Endothelial cell (in vitro differentiated cells): ENCODE data around the gene CIAO3. TPM values are rescaled to one million over a fixed set of nuclear protein-coding genes. Genes with fewer than 3 reads are reported as not detected.
A peak's percentile ranks its signal among the peaks of the same experiment; 100 is the strongest.

ENCODE experiments used
- DNase-seq: peaks from one replicate; pipeline ENCODE4 v3.0.0; 2021; ENCODE audit warnings: low spot score
- H3K27ac Mint-ChIP-seq: one replicate; pipeline ENCODE4 v1.8.0; 2021; ENCODE audit warnings: mixed read lengths, inconsistent platforms; ENCODE audit not compliant: unreplicated experiment
- H3K27me3 Mint-ChIP-seq: one replicate; pipeline ENCODE4 v1.8.0; 2021; ENCODE audit warnings: mild to moderate bottlenecking, moderate library complexity, mixed read lengths, inconsistent platforms; ENCODE audit not compliant: unreplicated experiment
- H3K36me3 Mint-ChIP-seq: one replicate; pipeline ENCODE4 v1.8.0; 2021; ENCODE audit warnings: mild to moderate bottlenecking, low read depth, mixed read lengths, inconsistent platforms; ENCODE audit not compliant: unreplicated experiment
- H3K4me1 Mint-ChIP-seq: one replicate; pipeline ENCODE4 v1.8.0; 2021; ENCODE audit warnings: mild to moderate bottlenecking, mixed read lengths, inconsistent platforms; ENCODE audit not compliant: unreplicated experiment
- H3K4me3 Mint-ChIP-seq: one replicate; pipeline ENCODE4 v1.8.0; 2021; ENCODE audit warnings: mild to moderate bottlenecking, mixed read lengths, inconsistent platforms; ENCODE audit not compliant: unreplicated experiment
- H3K9me3 Mint-ChIP-seq: one replicate; pipeline ENCODE4 v1.8.0; 2021; ENCODE audit warnings: mixed read lengths, inconsistent platforms; ENCODE audit not compliant: unreplicated experiment
- total RNA-seq: library from RNA; stranded (reverse); fragmentation: NEBNext Ultra II Directional; extraction: Animal tissue kit (Norgen Biotek cat#: 25700); gene quantifications from one replicate; pipeline ENCODE4 v1.2.1, GENCODE V29; 2021; ENCODE audit not compliant: unreplicated experiment
- TF ChIP-seq, protein P1 (sequence below): fragments of 200-600 bp; sonication (generic); IDR thresholded peaks from one replicate; pipeline ENCODE4 v1.5.0; 2021; ENCODE audit warnings: antibody characterized with exemption; ENCODE audit not compliant: unreplicated experiment

The CIAO3 gene
- total RNA-seq, 1 donor from 2014 or later: 51.0 TPM

DNA sequence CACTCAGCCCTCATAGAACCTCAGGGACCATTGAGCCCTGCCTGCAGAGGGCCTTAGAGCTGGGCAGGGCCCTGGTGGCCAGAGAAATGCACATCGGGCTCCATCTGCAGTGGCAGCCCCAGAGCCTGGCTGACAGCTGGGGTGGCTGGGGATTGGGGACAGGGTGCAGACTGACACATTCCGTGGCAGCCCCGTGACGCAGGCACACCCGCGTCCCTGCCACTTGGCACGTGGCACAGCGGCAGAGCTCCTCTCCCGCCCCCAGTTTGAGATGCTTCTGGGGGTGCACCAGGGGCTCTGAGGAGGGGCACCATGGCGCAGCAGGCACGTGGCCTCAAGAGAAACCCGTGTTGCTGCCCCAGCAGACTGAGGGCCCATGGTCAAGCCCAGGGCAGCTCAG lies 37.4 kb downstream of the CIAO3 start:
- H3K27me3 Mint-ChIP-seq: peaks cover 22% of the 10 kb centered on the region
- DNase-seq: no peak
- TF ChIP-seq, protein P1, sequence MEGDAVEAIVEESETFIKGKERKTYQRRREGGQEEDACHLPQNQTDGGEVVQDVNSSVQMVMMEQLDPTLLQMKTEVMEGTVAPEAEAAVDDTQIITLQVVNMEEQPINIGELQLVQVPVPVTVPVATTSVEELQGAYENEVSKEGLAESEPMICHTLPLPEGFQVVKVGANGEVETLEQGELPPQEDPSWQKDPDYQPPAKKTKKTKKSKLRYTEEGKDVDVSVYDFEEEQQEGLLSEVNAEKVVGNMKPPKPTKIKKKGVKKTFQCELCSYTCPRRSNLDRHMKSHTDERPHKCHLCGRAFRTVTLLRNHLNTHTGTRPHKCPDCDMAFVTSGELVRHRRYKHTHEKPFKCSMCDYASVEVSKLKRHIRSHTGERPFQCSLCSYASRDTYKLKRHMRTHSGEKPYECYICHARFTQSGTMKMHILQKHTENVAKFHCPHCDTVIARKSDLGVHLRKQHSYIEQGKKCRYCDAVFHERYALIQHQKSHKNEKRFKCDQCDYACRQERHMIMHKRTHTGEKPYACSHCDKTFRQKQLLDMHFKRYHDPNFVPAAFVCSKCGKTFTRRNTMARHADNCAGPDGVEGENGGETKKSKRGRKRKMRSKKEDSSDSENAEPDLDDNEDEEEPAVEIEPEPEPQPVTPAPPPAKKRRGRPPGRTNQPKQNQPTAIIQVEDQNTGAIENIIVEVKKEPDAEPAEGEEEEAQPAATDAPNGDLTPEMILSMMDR: no peak
- no peaks in the 10 kb centered on the region for H3K9me3 Mint-ChIP-seq
- H3K36me3 Mint-ChIP-seq: no peaks in the 10 kb centered on the region
- no peaks in the 10 kb centered on the region for H3K4me1 Mint-ChIP-seq
- H3K4me3 Mint-ChIP-seq: no peak overlapping the region
- no peak overlapping the region for H3K27ac Mint-ChIP-seq

DNA sequence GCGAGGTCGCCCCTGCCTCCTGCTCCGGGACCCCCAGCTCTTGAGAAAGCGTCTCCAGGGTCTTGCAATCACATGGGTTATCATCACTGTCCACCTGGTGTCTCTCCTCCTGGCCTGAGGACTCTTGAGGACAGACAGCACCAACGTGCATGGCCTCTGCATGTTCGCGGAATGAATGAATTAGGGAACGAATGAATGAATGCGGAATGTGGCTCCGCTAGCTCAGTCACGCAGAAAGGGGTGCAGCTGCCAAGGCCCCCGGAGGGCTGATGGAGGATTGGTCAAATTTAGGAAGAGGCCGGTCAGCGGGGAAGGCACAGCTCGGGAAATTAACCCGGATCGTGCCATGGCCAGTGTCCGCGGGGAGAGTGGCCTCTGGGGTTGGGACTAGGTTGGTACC lies 38.5 kb downstream of the CIAO3 start:
- peaks cover 18% of the 10 kb centered on the region for H3K27me3 Mint-ChIP-seq
- DNase-seq: no peak
- no peaks in the 10 kb centered on the region for H3K9me3 Mint-ChIP-seq
- TF ChIP-seq, protein P1: no peak
- H3K27ac Mint-ChIP-seq: no peak overlapping the region
- H3K36me3 Mint-ChIP-seq: no peaks in the 10 kb centered on the region
- H3K4me1 Mint-ChIP-seq: no peaks in the 10 kb centered on the region
- no peak overlapping the region for H3K4me3 Mint-ChIP-seq

DNA sequence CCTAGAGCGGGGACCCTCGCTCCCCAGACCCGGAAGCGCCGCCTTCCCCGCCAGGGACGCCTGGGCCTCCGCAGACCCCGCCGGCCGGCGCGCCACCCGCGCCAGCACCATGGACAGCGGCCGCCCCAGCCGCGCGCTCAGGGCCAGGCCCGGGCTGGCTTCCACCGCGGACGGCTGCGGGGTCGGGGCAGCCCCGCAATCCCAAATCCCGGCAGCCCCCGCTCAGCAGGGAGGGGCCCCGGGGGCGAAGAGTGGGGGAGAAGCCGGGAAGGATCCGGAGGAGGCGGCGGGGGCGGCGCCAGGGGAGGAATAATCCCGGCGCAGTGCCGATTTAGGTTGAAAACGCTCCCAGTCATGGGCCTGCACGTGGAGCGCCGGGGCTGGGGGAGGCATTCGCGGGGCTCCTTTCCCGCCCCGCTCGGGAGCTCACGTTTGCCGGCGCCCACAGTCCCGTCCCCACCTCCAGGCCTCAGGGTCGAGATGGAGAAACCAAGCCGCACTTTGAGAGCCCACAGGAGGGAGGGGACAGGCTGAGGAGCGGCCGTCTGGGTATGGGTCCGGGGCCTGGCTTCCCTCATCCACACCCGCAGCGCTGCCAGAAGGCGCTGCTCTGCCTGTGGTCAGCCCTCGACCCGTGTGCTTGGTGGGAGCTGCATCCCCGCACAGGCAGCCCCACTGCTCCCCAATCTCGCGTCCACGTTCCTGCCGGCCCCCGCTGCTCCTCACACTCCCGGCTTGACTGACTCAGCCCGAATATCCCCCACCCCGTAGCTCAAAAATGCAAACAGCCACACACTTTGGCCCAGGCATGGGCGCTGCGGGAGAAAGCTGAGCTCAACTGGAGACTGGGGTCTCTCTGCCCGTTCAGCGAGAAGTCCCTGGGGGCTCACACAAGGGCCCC lies 39.9 kb downstream of the CIAO3 start:
- peaks cover 19% of the 10 kb centered on the region for H3K27me3 Mint-ChIP-seq
- TF ChIP-seq, protein P1: no peak
- H3K36me3 Mint-ChIP-seq: no peaks in the 10 kb centered on the region
- peak; percentile 77 for DNase-seq
- no peaks in the 10 kb centered on the region for H3K9me3 Mint-ChIP-seq
- H3K27ac Mint-ChIP-seq: no peak overlapping the region
- H3K4me3 Mint-ChIP-seq: no peak overlapping the region
- H3K4me1 Mint-ChIP-seq: no peaks in the 10 kb centered on the region

DNA sequence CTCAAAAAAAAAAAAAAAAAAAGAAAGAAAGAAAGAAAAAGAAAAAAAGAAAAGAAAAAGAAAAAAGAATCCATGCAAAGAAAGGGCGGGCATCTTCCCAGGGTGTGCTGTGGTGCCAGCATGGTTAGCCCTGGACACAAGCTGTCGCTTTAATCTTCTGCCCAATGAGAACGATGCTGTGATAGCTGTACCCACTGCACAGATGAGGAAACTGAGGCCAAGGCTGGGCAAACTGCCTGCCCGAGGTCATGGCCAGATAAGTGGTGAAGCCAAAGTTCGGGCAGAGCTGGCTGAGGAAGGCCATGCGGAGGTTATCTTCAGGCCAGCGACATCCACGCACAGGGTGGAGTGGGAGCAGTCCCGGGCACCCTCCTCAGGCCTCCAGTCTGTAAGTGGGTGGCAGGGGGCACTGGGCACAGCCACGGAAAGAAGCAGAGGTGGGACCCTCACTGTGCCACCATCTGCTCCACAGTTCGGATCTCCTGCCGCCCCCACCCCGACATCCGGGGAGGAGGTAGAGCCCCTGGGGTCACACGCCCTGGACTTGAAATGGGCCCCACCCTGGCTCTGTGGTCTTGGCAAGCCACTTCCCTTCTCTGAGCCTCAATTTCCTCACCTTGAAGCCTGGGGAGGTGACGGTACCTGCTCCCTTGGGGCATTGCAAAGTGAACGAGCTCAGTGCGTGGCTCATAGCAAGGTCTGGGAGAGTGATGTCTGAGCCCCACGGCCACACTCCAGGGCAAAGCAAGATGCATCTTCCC lies 41.7 kb downstream of the CIAO3 start:
- Mint-ChIP-seq H3K27ac (no peak overlapping the region), H3K36me3 (no peaks in the 10 kb centered on the region), H3K27me3 (peaks cover 26% of the 10 kb centered on the region), H3K9me3 (no peaks in the 10 kb centered on the region), H3K4me3 (no peak overlapping the region), H3K4me1 (no peaks in the 10 kb centered on the region)
- TF ChIP-seq, protein P1: no peak
- no peak for DNase-seq
